Common myeloid progenitor, CD34-positive (primary cell): ENCODE data around the gene HLA-DPB1.

Source experiments
- CTCF ChIA-PET: fragments of 350-600 bp; sonication (Branson Sonifier 250); formaldehyde crosslinking; loops from one replicate; lab custom pipeline; 2021; ENCODE audit warnings: antibody characterized with exemption; lab: Charles Lee
- POLR2A ChIA-PET: fragments of 350-600 bp; sonication (Branson Sonifier 250); formaldehyde crosslinking; loops from one replicate; lab custom pipeline; 2021; ENCODE audit warnings: antibody characterized with exemption; lab: Charles Lee
- DNase-seq, 3 donors: peaks; one replicate each; pipeline versions ENCODE4 v3.0.0 to v3.0.0-alpha.2; 2013
- H3K27ac ChIP-seq, 2 experiments: 1 replicate in 1 of 2; 2 replicates in 1 of 2; pipeline ENCODE4 v1.7.0; 2013; ENCODE audit warnings: inconsistent platforms in 2 of 2, low read length in 2 of 2, mild to moderate bottlenecking in 2 of 2, low read depth in 1 of 2, moderate library complexity in 1 of 2; ENCODE audit not compliant: severe bottlenecking in 2 of 2, insufficient read depth in 1 of 2, poor library complexity in 1 of 2
- H3K27me3 ChIP-seq, 5 experiments: replicated peaks in 2 of 5; 1 replicate in 3 of 5; 2 replicates in 2 of 5; pipeline versions ENCODE4 v1.6.1 to v1.7.0; 2013; ENCODE audit warnings: low read length in 4 of 5, mild to moderate bottlenecking in 2 of 5, moderate library complexity in 2 of 5, inconsistent platforms in 1 of 5; ENCODE audit not compliant: insufficient read depth in 5 of 5, control insufficient read depth in 4 of 5
- H3K36me3 ChIP-seq, 4 experiments: 1 replicate in 2 of 4; 2 replicates in 2 of 4; pipeline versions ENCODE4 v1.6.1 to v1.7.0; 2013; ENCODE audit warnings: low read length in 3 of 4, control low read depth in 1 of 4, mild to moderate bottlenecking in 1 of 4; ENCODE audit not compliant: control insufficient read depth in 4 of 4, insufficient read depth in 4 of 4
- H3K4me1 ChIP-seq, 4 experiments: 1 replicate in 3 of 4; 2 replicates in 1 of 4; pipeline versions ENCODE4 v1.6.1 to v1.7.1; 2013; ENCODE audit warnings: low read length in 3 of 4, mild to moderate bottlenecking in 3 of 4, control low read depth in 1 of 4, inconsistent platforms in 1 of 4, moderate library complexity in 1 of 4; ENCODE audit not compliant: control insufficient read depth in 4 of 4, insufficient read depth in 4 of 4; ENCODE audit errors: control extremely low read depth in 1 of 4
- H3K4me3 ChIP-seq, 7 experiments: 1 replicate in 4 of 7; 2 replicates in 3 of 7; pipeline versions ENCODE4 v1.5.1 to v1.7.0; 2013; ENCODE audit warnings: mild to moderate bottlenecking in 7 of 7, low read length in 6 of 7, moderate library complexity in 6 of 7, inconsistent platforms in 2 of 7, low read depth in 2 of 7, control low read depth in 1 of 7; ENCODE audit not compliant: insufficient read depth in 4 of 7, control insufficient read depth in 1 of 7; ENCODE audit errors: extremely low read depth in 1 of 7
- H3K9me3 ChIP-seq, 5 experiments: 1 replicate in 4 of 5; 2 replicates in 1 of 5; pipeline versions ENCODE4 v1.6.1 to v1.7.1; 2013; ENCODE audit warnings: low read length in 4 of 5, mild to moderate bottlenecking in 2 of 5, inconsistent platforms in 1 of 5, low read depth in 1 of 5, moderate library complexity in 1 of 5; ENCODE audit not compliant: control insufficient read depth in 4 of 5, insufficient read depth in 2 of 5; ENCODE audit errors: control extremely low read depth in 1 of 5
- WGBS: methylation state at CpG from one replicate; pipeline ENCODE4 v1.1.5; 2013; ENCODE audit not compliant: insufficient coverage; 5-methylcytosine and 5-hydroxymethylcytosine counted together

Gene HLA-DPB1

GRCh38 chr6:33077908-33078307, 2.1 kb downstream of the HLA-DPB1 start:
- Histone ChIP-seq H3K27ac (peak overlapping the region in 1 of 2 experiments; percentile 25), H3K27me3 (no peaks in the 10 kb centered on the region), H3K4me3 (peak overlapping the region in 4 of 7 experiments; percentile 12 to 41 (median 25)), H3K36me3 (peaks cover 0 to 29% (median 11%) of the 10 kb centered on the region in 4 experiments), H3K9me3 (no peaks in the 10 kb centered on the region), H3K4me1 (peaks cover 6 to 56% (median 38%) of the 10 kb centered on the region in 4 experiments)
- WGBS, result 52% methylated on average over 4 of the region's 5 CpGs
- ChIA-PET CTCF (interaction anchor here (1.0 to 6.7 kb wide), 3 partner anchors 9 to 62 kb away, joined by 3 to 99 read pairs (median 4); no protein-coding TSS in a partner anchor), POLR2A (interaction anchor here (0.8 kb wide), 1 partner anchor 61 kb away, joined by 3 read pairs; no protein-coding TSS in a partner anchor)
- DNase-seq, result no peak

DNA sequence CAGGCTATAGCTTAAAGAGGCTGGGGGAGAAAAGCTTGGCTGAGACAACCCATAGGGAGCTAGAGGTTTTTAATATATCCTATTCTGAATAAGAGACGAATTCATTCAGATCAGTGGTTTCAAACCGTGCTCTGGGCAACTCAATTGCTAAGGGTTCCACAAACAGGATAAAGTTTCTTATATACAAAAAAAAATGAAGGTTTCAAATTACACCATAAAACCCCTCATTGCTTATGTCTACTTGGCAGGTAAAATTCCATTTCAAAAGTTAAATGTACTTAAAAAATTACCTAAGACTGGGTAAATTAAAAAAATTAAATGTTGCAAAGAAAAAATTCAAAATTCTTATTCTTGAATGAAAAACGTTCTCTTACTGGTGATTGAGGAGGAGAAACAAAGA, 2.7 kb downstream of the HLA-DPB1 start:
- no peak overlapping the region for H3K4me3 ChIP-seq
- H3K27me3 ChIP-seq, result no peaks in the 10 kb centered on the region
- peaks cover 6 to 50% (median 34%) of the 10 kb centered on the region in 4 experiments for H3K4me1 ChIP-seq
- POLR2A ChIA-PET, result interaction anchor here (0.8 kb wide), 1 partner anchor 61 kb away, joined by 3 read pairs; no protein-coding TSS in a partner anchor
- H3K9me3 ChIP-seq, result no peaks in the 10 kb centered on the region
- H3K36me3 ChIP-seq, result peaks cover 0 to 33% (median 14%) of the 10 kb centered on the region in 4 experiments
- 85% methylated on average over 3 of the region's 3 CpGs for WGBS
- H3K27ac ChIP-seq, result peak overlapping the region in 1 of 2 experiments; percentile 25
- CTCF ChIA-PET, result interaction anchor here (1.0 to 6.7 kb wide), 5 partner anchors 9 to 62 kb away, joined by 3 to 99 read pairs (median 4); no protein-coding TSS in a partner anchor
- no peak for DNase-seq

- CTCF ChIA-PET, result interaction anchor here (1.0 to 6.7 kb wide), 7 partner anchors 8 to 69 kb away, joined by 3 to 99 read pairs (median 6); no protein-coding TSS in a partner anchor
- Histone ChIP-seq H3K4me1 (peaks cover 6 to 46% (median 32%) of the 10 kb centered on the region in 4 experiments), H3K27ac (no peak overlapping the region), H3K4me3 (no peak overlapping the region), H3K27me3 (no peaks in the 10 kb centered on the region), H3K36me3 (peaks cover 0 to 38% (median 19%) of the 10 kb centered on the region in 4 experiments), H3K9me3 (no peaks in the 10 kb centered on the region)
- 100% methylated on average over 1 of the region's 2 CpGs for WGBS
- DNase-seq, result no peak
- POLR2A ChIA-PET, result interaction anchor here (0.6 kb wide), 1 partner anchor 55 kb away, joined by 3 read pairs; no protein-coding TSS in a partner anchor
These were observed 3.2 kb downstream of the HLA-DPB1 start for GRCh38 chr6:33078919-33079521.

DNA sequence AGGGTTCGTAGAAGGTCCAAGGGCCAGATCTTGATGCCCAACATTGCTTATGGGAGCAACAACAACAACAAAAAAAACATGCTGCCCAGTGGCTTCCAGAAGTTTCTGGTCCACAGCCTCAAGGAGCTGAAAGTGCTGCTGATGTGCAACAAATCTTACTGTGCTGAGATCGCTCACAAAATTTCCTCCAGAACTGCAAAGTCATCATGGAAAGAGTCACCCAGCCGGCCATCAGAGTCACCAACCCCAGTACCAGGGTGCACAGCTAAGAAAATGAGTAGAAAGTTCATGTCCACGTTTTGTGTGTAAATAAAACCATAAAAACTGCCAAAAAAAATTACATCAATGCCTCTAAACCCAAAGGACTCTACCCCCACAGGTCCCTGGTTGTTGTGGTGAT, 3.8 kb downstream of the HLA-DPB1 start:
- Histone ChIP-seq H3K4me3 (no peak overlapping the region), H3K36me3 (peaks cover 0 to 44% (median 19%) of the 10 kb centered on the region in 4 experiments), H3K27ac (no peak overlapping the region), H3K4me1 (peaks cover 6 to 44% (median 32%) of the 10 kb centered on the region in 4 experiments), H3K9me3 (no peaks in the 10 kb centered on the region), H3K27me3 (no peaks in the 10 kb centered on the region)
- ChIA-PET CTCF (interaction anchor here (0.6 to 6.7 kb wide), 11 partner anchors 10 to 189 kb away, joined by 3 to 99 read pairs (median 3); no protein-coding TSS in a partner anchor), POLR2A (no interaction called here)
- 70% methylated on average over 2 of the region's 4 CpGs for WGBS
- DNase-seq, result peak in 1 of 3 donors; percentile 53

- POLR2A ChIA-PET, result no interaction called here
- peaks cover 3 to 52% (median 23%) of the 10 kb centered on the region in 4 experiments for H3K36me3 ChIP-seq
- no peaks in the 10 kb centered on the region for H3K27me3 ChIP-seq
- WGBS, result 81% methylated on average over 42 of the region's 49 CpGs
- CTCF ChIA-PET, result interaction anchor here (0.6 to 6.7 kb wide), 16 partner anchors 8 to 189 kb away, joined by 3 to 99 read pairs (median 3); partner anchors contain the start of gene HLA-DPA1
- H3K4me3 ChIP-seq, result peak overlapping the region; percentile 2 to 63 (median 17)
- H3K4me1 ChIP-seq, result peaks cover 3 to 36% (median 26%) of the 10 kb centered on the region in 4 experiments
- H3K27ac ChIP-seq, result no peak overlapping the region
- DNase-seq, result peak in 2 of 3 donors; percentile 28 to 34
- H3K9me3 ChIP-seq, result no peaks in the 10 kb centered on the region
These were observed 4.6 kb downstream of the HLA-DPB1 start for GRCh38 chr6:33080127-33081089.

GRCh38 chr6:33081098-33081824, 5.5 kb downstream of the HLA-DPB1 start:
- Histone ChIP-seq H3K9me3 (no peaks in the 10 kb centered on the region), H3K4me3 (peak overlapping the region in 4 of 7 experiments; percentile 2 to 63 (median 34)), H3K27ac (no peak overlapping the region), H3K36me3 (peaks cover 5 to 60% (median 32%) of the 10 kb centered on the region in 4 experiments), H3K4me1 (peaks cover 2 to 28% (median 21%) of the 10 kb centered on the region in 4 experiments), H3K27me3 (no peaks in the 10 kb centered on the region)
- ChIA-PET POLR2A (no interaction called here), CTCF (interaction anchor here (0.8 to 6.7 kb wide), 14 partner anchors 9 to 196 kb away, joined by 3 to 99 read pairs (median 5); partner anchors contain the start of genes HLA-DMA and HLA-DPA1)
- WGBS, result 88% methylated on average over 15 of the region's 16 CpGs
- DNase-seq, result no peak
